HG02938 (cell line): ENCODE results near the gene RGS9BP.
"Not testable (repeated sequence)": the region's sequence is repeated elsewhere in the genome, so short reads cannot be mapped to it uniquely, and the experiment has no call there.

ENCODE experiments used
- ATAC-seq: cut with Tn5 transposase; IDR thresholded peaks from one replicate; pipeline ENCODE4 v1.9.1; 2021; ENCODE audit warnings: mild to moderate bottlenecking, moderate library complexity; ENCODE audit not compliant: unreplicated experiment

Gene RGS9BP

DNA sequence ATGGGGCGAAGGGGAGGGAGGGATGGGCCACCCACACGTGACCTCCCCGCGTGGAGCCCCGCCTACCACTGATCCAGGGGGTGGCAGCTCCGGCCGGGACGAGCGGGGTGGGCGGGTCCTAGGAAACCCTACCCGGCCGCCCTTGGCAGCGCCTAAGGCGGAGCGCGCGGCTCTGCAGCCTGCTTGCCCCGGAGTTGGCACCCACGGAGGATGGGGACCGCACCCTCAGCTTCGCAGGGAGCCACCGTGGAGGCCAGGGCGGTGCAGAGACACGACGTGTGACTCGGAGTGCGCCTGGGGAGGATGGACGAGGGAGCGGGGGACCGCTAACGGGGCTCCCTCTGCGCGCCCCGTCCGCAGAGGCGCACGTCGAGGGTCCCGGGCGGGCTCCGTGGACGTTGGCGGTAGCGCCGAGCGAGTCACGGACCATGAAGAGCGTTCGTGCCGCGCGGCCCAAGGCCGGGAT is at the start of gene RGS9BP:
Gene RGS9BP, plus strand, starts transcription at position 129 of the 466 bp plus-strand sequence. CDS start 416 bp downstream, outside the sequence.
- no peak for ATAC-seq

GRCh38 chr19:32626969-32627368 is 48.7 kb upstream of the RGS9BP start:
- no peak for ATAC-seq

GRCh38 chr19:32627714-32628270 is 47.9 kb upstream of the RGS9BP start:
- no peak for ATAC-seq

DNA sequence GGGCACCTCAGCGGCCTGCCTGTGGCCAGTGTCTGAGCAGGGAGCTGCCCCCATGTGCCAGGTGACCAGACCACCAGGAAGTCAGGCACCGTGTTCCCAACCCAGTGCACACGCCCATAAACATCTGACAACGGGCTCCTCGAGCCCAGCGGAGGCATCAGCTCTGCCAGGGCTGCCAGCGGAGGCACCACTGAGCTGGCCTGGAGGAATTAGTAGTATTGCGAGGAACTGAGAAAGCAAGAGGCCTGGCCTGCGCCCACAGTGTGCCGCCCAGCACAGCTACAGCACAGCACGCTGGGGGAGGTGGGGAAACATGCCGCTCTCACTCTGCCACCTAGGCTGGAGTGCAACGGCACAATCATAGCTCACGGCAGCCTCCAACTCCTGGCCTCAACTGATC is 45.3 kb upstream of the RGS9BP start:
- no peak for ATAC-seq

DNA sequence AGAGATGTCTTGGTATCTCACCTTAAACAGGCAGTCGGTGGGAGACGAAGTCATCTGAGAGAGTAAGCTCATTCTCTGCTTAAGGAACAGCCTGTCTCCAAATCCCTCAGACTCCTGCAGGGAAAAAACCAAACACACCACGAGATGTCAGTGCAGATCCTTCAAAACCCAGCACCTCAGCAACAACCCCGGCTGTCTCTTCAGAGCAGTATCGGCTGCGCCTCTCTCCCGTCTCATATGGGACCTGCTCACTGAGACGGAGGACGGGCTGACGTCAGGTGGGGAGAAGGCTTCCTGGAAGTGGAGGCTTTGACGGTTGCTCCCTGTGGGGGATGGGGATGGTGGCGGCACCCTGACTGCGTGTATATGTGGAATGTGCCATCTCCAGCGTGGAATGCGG is 44.3 kb upstream of the RGS9BP start:
- ATAC-seq, result no peak

DNA sequence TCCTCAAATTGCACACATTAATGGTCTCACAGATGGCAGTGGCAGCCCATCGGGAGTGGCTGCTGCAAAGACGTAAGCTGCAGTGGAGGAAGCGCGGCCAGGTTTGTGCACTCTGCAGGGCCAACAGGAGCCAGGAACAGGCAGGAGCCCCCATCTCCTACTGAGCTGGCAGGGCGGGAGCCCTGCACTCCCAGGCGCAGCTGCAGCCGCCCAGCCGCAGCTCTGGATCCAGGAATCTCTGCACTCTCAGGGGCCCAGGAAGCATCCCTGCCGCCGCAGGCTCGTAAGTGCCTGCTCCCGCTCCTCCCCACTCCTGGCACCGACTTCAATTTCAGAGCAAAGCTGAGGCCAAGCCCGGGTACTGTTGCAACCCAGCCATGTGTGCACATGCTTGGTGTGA is 38.2 kb upstream of the RGS9BP start:
- ATAC-seq, result no peak

- ATAC-seq, result no peak
Measured at GRCh38 chr19:32638625-32639024, 37.0 kb upstream of the RGS9BP start.

GRCh38 chr19:32642771-32643170 is 32.9 kb upstream of the RGS9BP start:
- ATAC-seq, result no peak

DNA sequence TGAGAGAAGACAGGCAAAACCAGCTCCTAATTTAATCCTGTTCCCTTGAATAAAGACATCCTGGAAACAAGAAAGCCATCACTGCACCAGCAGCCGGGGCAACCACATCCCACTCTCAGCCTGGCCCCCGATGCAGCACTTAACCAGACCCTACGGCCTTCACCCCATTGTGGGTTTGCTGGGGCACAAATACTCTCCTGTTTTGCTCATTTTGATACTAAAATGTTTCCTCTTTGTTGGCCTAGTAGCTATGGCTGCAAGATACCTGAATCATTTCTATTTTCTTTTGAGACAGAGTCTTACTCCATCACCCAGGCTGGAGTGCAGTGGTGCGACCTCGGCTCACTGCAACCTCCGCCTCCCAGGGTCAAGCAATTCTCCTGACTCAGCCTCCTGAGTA is 29.1 kb upstream of the RGS9BP start:
- no peak for ATAC-seq

DNA sequence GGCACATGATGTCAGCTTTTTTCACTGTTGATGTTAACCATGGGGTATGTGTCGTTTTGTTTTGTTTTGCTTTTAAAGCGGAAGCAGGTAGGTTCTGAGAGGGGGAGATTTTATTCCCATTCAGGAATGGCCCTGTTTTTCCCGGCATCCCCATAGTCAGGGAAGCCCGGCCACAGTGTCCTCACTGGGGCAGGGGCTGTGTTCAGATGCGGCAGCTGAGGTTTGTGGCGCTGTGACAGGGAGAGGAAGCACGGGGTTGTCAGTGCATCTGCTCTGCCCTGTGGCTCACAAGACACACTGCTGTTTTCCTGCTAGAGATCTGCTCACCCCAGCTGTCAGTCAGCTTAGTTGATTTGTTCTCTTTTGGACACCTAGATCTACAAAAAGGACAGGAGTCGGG is 28.3 kb upstream of the RGS9BP start:
- ATAC-seq, result no peak

DNA sequence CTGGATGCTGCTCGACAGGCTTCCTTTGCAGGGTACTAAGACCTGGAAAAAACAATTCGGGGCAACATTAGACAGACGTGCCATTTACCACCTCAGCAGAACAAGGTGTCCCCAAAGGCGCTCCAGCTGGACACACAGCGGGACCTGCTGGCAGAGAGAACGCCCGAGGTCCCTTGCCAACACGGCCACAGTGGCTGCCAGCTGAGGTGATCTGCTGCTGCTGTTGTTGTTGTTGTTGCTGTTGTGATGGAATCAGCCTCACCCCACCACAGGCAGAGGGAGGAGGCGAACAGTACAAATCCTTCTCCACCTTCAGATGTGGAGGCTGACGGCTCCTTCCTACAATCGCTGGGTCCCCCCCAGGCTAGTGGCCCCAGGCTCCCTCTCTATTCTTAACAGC is 25.9 kb upstream of the RGS9BP start:
- ATAC-seq, result no peak

DNA sequence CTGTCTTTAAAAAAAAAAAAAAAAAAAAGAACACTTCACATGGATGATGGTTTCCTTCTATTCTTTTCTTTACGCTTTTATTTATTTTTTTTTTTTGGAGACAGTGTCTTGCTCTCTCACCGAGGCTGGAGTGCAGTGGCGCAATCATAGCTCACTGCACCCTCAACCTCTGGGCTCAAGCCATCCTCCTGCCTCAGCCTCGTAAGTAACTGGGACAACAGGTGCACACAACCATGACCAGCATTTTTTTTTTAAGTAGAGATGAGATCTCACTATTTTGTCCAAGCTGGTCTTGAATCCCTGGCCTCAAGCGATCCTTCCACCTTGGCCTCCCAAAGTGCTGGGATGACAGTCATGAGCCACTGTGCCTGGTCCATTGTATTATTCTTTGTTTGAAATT is 25.0 kb upstream of the RGS9BP start:
- no peak for ATAC-seq

DNA sequence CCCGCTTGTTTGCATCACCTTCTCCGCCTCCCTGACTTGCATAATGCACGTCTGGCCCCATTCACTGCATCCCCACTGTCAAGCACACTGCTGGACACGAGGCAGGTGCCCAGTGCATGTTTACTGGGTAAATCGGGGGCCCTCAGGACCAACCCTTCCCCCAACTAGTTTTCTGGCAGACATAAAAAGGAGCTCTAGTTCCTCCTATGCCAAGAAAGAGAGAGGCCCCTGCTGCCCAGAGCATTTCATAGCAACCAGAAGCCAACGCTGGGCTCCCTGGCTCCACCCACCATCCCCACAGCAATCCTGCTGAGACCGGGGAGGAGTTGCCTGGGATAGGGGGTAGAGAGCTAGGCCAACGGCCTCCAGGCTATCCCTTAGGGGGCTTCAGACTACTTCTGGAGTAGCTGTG is 23.9 kb upstream of the RGS9BP start:
- ATAC-seq, result no peak

DNA sequence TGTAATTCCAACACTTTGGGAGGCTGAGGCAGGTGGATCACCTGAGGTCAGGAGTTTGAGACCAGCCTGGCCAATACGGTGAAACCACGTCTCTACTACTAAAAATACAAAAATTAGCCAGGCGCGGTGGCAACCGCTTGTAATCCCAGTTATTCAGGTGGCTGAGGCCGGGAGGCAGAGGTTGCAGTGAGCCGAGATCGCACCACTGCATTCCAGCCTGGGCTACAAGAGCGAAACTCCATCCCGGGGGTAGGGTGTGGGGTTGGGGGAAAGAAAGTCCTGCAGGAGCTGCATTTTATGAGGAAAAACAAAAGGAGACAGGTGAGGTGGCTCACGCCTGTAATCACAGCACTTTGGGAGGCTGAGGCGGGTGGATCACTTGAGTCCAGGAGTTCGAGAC is 23.3 kb upstream of the RGS9BP start:
- ATAC-seq, result not testable (repeated sequence)

DNA sequence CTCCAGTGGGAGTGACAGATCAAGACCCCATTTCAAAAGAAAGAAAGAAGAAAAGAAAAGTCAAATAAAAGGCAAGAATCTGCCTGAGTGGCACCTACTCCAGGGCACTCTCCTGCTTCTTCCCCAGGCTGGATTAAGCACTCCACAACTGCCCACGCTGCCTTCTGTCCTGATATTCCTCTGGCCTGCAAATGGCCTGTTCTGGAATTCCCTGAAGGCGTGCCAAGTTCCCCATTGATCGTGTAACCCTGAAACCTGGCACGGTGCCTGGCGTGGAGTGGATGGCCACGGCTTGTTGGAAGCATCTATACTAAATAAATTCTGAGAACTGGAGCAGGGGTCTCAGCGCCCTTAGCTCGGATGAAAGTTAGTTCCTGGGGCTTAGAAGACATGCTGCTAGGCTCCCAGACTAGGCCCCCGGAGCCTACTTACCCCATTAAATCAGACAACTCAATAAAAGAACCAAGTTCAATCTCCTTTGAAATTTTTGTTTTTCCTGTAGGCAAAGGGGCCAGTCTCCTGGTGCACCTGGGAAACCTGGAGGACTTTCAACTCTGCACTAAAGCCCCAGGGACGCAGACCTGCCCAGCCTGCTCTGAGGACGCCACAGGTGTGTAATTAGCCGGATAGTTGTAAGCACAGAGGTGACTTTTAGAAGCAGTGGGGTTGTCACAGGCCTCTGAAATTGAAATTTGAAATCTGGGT is 22.6 kb upstream of the RGS9BP start:
- no peak for ATAC-seq

GRCh38 chr19:32653599-32653915 is 22.1 kb upstream of the RGS9BP start:
- no peak for ATAC-seq

- not testable (repeated sequence) for ATAC-seq
Measured at GRCh38 chr19:32656379-32656778, 19.3 kb upstream of the RGS9BP start.

DNA sequence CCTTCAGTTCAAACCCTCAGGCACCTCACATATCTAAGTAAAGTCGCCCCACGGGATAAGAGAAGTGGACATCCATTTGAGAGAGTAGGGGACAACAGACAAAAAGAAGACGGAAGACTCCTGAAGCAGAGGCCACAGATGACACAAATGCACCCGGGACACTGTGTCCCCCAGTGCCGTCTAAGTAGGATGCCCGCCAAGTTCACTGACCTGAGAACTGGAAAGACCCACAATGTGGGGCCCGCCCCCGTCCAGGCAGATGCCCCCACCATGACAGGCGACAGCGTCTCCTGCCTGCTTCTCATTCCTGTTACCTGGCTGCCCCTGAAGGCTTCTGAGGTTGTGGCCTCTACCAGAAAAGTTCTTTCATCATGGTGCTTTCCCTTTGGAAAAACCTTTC is 17.6 kb upstream of the RGS9BP start:
- no peak for ATAC-seq

GRCh38 chr19:32658527-32658926 is 17.1 kb upstream of the RGS9BP start:
- no peak for ATAC-seq

GRCh38 chr19:32661318-32661717 is 14.3 kb upstream of the RGS9BP start:
- ATAC-seq, result no peak

DNA sequence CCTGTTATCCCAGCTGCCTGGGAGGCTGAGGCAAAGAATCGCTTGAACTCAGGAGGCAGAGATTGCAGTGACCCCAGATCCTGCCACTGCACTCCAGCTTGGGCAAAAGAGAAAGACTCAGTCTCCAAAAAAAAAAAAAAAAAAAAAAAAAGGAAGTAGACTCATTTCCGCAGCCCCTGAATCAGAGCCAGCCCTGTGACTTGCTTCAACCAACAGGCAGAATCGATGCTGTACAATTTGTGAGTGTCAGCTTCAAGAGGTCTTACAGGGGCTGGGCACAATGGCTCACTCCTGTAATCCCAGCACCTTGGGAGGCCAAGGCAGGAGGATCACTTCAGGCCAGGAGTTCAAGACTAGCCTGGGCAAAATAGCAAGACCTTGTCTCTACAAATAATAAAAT is 13.5 kb upstream of the RGS9BP start:
- ATAC-seq, result no peak

GRCh38 chr19:32666084-32666483 is 9.6 kb upstream of the RGS9BP start:
- no peak for ATAC-seq

- ATAC-seq, result no peak
Measured at GRCh38 chr19:32669310-32669709, 6.3 kb upstream of the RGS9BP start.
